HG02884 (cell line): ENCODE data around the gene CMTM4.
A peak's percentile ranks its signal among the peaks of the same experiment; 100 is the strongest.
"Not testable (repeated sequence)": the region's sequence is repeated elsewhere in the genome, so short reads cannot be mapped to it uniquely, and the experiment has no call there.

ENCODE experiments used
- ATAC-seq: cut with Tn5 transposase; IDR thresholded peaks from one replicate; pipeline ENCODE4 v1.9.1; 2021; ENCODE audit warnings: mild to moderate bottlenecking, moderate library complexity; ENCODE audit not compliant: unreplicated experiment

CMTM4 gene

GRCh38 chr16:66705790-66706505 lies 9.4 kb upstream of the CMTM4 start:
- ATAC-seq = no peak

- ATAC-seq = no peak
These were observed 7.1 kb upstream of the CMTM4 start for GRCh38 chr16:66703406-66704215.

- ATAC-seq = no peak
These were observed 5.0 kb upstream of the CMTM4 start for GRCh38 chr16:66701516-66701915.

- ATAC-seq = no peak
These were observed 4.5 kb upstream of the CMTM4 start for GRCh38 chr16:66701026-66701425.

GRCh38 chr16:66699898-66700297 lies 3.4 kb upstream of the CMTM4 start:
- ATAC-seq = no peak

GRCh38 chr16:66698046-66698445 lies 1.5 kb upstream of the CMTM4 start:
- no peak for ATAC-seq

- peak; percentile 42 for ATAC-seq
These were observed 441 bp downstream of the CMTM4 start for GRCh38 chr16:66695935-66696668.

- ATAC-seq = no peak
These were observed 1.0 kb downstream of the CMTM4 start for GRCh38 chr16:66695471-66695934.

- ATAC-seq = no peak
These were observed 3.4 kb downstream of the CMTM4 start for GRCh38 chr16:66693149-66693548.

GRCh38 chr16:66692341-66692740 lies 4.2 kb downstream of the CMTM4 start:
- no peak for ATAC-seq

- ATAC-seq = no peak
These were observed 5.3 kb downstream of the CMTM4 start for GRCh38 chr16:66691234-66691633.

- ATAC-seq = no peak
These were observed 6.3 kb downstream of the CMTM4 start for GRCh38 chr16:66690106-66690847.

- ATAC-seq = no peak
These were observed 7.3 kb downstream of the CMTM4 start for GRCh38 chr16:66689282-66689681.

- no peak for ATAC-seq
These were observed 8.5 kb downstream of the CMTM4 start for GRCh38 chr16:66687906-66688625.

- ATAC-seq = not testable (repeated sequence)
These were observed 10.9 kb downstream of the CMTM4 start for GRCh38 chr16:66685501-66686115.

GRCh38 chr16:66682271-66682670 lies 14.3 kb downstream of the CMTM4 start:
- ATAC-seq = no peak

GRCh38 chr16:66681676-66682075 lies 14.9 kb downstream of the CMTM4 start:
- ATAC-seq = no peak

- ATAC-seq = no peak
These were observed 18.2 kb downstream of the CMTM4 start for GRCh38 chr16:66678337-66678736.

- no peak for ATAC-seq
These were observed 18.7 kb downstream of the CMTM4 start for GRCh38 chr16:66677836-66678235.

GRCh38 chr16:66677179-66677578 lies 19.4 kb downstream of the CMTM4 start:
- ATAC-seq = no peak
